Measurements from ENCODE around the gene TMEM72. TPM values are rescaled to one million over a fixed set of nuclear protein-coding genes. Genes with fewer than 3 reads are reported as not detected.

The TMEM72 gene
- total RNA-seq, 1 donor from 2014 or later, result not detected

Other genes starting within 250 kb of the TMEM72 start
- gene RASSF4, start 48.5 kb downstream of the TMEM72 start, total RNA-seq, result 8.6 TPM
- gene DEPP1, start 67.5 kb downstream of the TMEM72 start, total RNA-seq, result 4.1 TPM
- 46.9 TPM for gene ZNF22, start 89.6 kb downstream of the TMEM72 start, total RNA-seq